NCI-H1930 (cell line): ENCODE results near the gene CARMIL1.
A peak's percentile ranks its signal among the peaks of the same experiment; 100 is the strongest.

ENCODE experiments used
- DNase-seq, 2 experiments: peaks; one replicate each; lab custom pipeline; 2025; lab: John Stamatoyannopoulos, UW

CARMIL1 gene

GRCh38 chr6:25477006-25477590, 197.9 kb downstream of the CARMIL1 start:
- DNase-seq = no peak

DNA sequence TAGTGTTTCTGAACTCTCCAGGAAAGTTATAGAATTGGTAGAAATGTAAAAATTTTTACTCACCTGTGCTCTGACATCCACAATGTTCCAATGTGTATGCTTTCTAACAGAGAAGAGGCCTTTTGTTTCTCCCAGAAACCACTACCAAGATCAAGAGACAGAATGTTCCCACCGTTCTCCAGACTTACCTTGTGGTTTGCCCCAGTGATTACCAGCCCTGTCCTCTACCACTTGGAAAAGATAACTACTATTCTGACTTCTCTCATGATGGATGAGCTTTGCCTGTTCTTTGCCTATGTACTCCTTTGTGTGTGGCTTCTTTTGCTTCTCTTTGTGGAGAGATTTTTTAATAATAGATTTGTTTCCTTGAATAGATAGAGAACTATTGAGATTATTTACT, 199.8 kb downstream of the CARMIL1 start:
- no peak for DNase-seq

DNA sequence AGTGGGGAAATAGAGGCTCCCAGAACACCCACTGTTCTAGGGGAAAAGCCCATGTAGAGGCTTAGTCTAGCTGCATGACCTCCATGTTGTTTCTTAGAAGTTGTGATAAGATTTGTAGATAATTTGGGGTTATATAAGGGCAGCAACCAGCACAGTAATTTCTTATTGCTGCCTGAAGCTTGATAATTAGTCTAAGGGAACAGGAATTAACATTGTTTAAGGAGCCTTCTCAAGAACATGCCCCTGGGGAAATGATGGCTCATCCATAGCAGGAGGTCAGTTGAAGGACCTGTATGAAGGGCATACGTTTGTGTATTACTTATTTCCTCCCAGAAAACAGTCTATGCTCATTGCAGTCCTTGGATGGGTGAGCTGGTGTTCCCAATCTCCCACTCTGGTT, 202.1 kb downstream of the CARMIL1 start:
- DNase-seq = no peak

GRCh38 chr6:25482996-25483395, 203.8 kb downstream of the CARMIL1 start:
- DNase-seq = no peak

DNA sequence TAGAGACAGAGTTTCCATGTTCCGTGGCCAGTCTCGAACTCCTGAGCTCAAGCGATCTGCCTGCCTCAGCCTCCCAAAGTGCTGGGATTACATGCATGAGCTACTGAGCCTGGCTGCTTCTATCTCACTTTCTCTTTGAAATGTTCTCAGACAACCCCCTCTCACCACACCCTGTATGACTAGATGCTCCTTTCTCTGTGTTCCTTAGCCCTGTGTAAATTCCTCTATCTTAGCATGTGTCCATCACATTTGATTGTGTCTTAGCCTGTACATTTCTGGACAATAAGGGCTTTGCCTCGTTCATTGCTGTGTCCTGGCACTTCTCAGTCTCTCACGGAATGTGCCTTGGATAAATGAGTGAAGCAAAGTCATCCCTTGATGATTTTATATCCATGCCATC, 204.8 kb downstream of the CARMIL1 start:
- DNase-seq = no peak

DNA sequence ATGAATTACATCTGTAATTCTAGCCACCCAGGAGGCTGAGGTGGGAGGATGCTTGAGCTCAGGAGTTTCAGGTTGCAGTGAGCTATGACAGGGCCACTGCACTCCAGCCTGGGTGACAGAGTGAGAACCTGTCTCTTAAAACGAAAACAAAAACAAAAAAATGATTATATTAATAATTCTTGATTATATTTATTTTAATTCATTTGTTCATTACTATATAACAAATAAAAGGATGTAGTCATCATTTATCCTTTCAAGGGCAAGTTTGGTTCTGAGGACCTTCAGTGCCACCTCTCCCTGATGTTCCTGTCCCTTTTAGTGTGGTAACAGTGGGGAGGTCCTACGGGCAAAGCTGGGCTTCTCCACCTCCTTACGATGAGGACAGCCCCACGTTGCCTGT, 205.7 kb downstream of the CARMIL1 start:
- DNase-seq = no peak

- DNase-seq = peak; percentile 40 to 74
These were observed 206.8 kb downstream of the CARMIL1 start for GRCh38 chr6:25485821-25486534.

DNA sequence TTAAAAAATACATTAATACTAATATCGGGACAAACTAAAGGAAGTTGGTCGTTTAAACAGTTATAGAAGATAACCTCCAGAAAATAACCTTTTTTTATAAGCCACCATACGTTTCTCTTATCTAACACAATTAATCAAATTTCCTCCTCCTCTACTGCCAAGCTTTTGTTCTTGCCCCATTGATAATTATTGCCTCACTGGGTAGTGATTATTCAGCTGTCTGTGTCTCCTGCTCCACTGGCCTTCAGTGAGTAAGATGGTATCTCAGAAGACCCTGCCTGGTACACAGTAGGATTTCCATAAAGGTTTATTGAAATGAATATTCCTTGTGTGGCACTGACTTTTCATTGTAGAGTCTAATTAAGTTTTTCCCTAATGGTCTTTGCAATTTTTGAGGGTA, 207.4 kb downstream of the CARMIL1 start:
- DNase-seq = peak in 1 of 2 experiments; percentile 8

- peak in 1 of 2 experiments; percentile 35 for DNase-seq
These were observed 207.8 kb downstream of the CARMIL1 start for GRCh38 chr6:25487012-25487411.

DNA sequence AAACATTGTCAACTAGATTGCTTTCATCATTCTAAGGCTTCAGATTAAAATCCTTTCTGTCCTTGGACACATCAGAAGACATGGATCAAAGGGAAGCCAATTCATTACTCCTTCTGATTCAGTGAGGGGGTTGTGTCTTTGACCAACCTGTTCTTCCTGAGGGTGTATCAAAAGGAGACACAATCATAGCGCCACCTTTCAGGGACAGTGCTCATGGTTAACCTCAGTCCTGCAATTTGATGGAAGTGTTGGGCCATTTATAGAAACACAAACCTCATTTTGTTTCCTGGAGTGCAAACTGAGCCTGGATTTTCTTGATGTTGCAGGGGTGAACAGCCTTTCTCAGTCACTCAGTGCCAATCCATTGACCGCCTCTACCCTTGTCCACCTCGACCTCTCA, 209.0 kb downstream of the CARMIL1 start:
- no peak for DNase-seq

GRCh38 chr6:25489399-25489798, 210.2 kb downstream of the CARMIL1 start:
- no peak for DNase-seq

DNA sequence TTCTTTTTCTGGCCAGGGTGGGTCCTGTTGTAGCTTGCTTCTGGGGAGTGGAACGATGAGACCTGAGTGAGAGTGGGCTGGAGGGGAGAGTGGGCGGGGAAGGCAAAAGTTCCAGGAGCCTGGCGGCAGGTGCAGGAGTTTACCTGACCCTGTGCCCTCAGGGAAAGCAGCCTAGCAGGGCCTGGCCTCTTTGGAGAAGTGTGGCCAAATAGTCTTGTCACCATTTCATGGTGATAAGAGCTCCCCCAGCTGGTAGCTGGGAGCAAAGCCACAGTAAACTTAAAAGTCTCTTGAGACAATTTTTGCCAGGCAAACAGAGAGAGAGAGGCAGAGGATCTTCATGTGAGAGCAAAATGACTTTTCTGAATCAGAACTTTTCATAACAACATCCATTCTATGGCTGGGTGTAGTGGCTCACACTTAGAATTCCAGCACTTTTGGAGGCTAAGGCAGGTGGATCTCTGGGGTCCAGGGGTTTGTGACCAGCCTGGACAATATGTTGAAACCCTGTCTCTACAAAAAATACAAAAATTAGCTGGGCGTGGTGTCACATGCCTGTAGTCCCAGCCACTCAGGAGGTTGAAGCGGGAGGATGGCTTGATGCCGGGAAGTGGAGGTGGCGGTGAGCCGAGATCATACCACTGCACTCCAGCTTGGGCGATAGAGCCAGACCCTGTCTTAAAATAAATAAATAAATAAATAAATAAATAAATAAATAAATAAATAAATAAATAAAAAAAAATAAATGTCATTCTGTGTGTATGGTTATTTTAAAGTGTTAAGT, 211.0 kb downstream of the CARMIL1 start:
- DNase-seq = peak; percentile 70

GRCh38 chr6:25492951-25493350, 213.8 kb downstream of the CARMIL1 start:
- DNase-seq = no peak

- DNase-seq = no peak
These were observed 215.3 kb downstream of the CARMIL1 start for GRCh38 chr6:25494469-25494868.

DNA sequence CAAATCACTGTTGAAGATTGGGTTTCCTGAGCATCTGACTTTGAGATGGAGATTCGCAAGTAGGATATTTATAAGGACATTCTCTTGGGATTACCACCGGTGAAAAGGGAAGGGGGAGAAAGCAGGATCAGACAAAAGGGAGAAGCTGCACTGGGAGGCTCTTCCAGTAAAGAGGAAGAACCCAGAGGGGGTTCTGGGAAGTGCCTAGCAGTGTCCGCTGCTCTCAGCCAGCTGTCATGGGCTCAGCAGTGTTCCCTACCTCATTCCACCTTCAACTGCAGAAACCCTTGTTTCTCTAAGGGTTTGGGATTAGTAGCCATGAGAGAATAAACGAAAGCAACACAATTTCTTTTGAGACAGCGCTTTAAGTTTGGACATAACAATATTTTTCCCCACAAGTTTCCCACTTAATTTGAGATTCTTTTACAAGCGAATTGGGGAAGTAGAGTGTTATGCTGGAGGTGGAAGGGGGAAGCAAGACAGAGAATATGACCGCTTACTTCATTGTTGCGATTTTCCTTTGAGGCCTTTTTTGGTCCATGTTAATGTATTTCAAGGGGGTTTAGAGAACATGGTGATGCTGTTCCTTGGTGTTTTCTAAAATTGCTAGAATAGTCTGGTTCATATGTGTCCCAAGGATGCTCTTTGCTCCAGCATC, 218.3 kb downstream of the CARMIL1 start:
- no peak for DNase-seq

- DNase-seq = no peak
These were observed 219.3 kb downstream of the CARMIL1 start for GRCh38 chr6:25498505-25498904.

- no peak for DNase-seq
These were observed 220.6 kb downstream of the CARMIL1 start for GRCh38 chr6:25499615-25500235.

DNA sequence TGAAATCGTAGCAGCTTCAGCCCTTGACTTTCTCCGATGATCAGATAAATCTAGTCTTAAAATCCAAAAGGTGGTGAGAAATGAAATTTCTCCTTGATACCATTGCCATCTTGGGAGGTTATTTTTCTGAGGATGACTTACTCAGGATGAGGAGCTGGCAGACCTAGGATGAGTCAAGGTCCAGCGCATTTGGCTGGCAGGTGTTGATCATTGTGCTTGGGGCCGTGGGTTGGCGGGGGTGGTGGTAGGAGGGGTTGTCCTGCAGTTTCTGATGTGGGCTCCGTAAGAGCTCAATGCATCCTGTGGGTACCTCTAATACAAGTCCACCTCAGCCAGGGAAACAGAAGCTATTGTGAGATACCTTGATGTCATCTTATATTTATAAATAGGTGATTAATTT, 224.5 kb downstream of the CARMIL1 start:
- DNase-seq = peak in 1 of 2 experiments; percentile 29

GRCh38 chr6:25504661-25505060, 225.5 kb downstream of the CARMIL1 start:
- DNase-seq = peak; percentile 77 to 81

DNA sequence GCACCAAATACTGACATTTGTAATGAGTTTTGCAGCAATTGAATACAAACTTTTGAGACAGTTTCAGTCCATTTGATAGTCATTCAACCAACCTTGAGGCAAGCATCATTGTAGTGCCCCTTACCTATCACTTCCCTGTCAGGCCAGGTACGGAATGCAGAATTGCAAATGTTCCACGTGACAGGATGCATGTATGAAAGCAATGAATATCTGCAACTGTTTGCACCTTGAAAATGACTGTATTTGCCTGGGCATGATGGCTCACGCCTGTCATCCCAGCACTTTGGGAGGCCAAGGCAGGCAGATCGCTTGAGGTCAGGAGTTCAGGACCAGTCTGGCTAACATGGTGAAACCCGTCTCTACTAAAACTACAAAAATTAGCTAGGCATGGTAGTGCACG, 226.8 kb downstream of the CARMIL1 start:
- no peak for DNase-seq

- no peak for DNase-seq
These were observed 228.9 kb downstream of the CARMIL1 start for GRCh38 chr6:25508051-25508450.

DNA sequence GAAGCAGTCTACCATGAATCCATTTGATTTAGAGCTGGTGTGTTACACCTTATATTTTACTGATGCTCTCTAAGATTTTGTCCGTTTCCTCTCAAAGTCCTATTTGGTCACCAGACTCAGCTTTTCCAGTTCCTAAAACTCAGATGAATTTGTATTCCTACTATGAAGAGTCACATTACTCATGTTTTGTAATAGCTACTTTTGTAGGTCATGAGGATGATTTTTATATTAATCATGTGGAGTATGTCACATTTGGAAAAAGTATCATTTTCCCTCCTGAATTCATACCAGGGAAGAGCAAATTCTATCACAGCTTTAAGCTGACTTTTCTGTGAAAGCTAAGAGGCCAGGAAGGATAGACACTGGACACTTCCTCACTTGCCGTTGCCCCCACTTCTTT, 232.2 kb downstream of the CARMIL1 start:
- no peak for DNase-seq
